ENCODE data around the gene LCT. TPM values are rescaled to one million over a fixed set of nuclear protein-coding genes. Genes with fewer than 3 reads are reported as not detected.

The LCT gene
- total and polyA plus RNA-seq, 12 donors = not detected

DNA sequence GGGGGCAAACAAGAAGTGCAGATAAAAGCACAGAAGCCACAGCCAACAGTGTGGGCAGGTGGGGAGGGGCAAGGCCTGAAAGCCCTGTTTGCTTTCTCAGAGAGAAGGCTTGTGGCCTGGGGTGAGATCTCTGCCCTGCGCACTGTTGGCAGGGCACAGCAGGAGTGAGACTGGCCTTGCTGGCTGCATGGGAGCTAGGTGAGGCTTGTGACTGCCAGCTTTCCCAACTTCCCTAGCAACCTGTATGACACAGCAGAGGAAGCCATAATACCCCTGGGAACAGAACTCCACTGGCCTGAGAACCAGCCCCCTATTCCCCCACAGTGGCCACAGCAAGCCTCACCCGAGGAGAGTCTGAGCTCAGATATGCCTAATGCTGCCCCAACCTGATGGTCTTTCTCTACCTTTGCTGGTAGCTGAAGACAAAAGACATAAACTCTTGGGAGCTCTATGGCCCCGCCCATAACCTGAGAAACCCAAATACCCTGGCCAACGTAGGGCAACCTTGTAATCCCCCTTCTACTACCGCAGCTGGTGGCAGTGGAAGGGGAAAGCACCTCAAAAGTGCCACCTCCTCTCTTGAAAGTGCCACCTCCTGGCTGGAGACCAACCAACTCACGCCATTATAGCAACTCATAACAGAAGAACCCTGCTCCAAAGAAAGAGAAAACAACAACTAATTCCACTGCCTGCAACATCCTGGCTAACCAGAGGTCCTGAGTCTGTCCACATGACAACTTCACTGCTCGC is 44.4 kb downstream of the LCT start:
- Histone ChIP-seq H3K36me3 (peaks cover 0 to 11% (median 0%) of the 10 kb centered on the region in 9 donors), H3K27ac (no peak overlapping the region), H3K4me3 (no peak overlapping the region), H3K9me3 (no peaks in the 10 kb centered on the region), H3K27me3 (no peaks in the 10 kb centered on the region), H3K4me1 (peaks cover 0 to 4% (median 2%) of the 10 kb centered on the region in 9 donors)
- ATAC-seq = no peak
- TF ChIP-seq, protein P1, sequence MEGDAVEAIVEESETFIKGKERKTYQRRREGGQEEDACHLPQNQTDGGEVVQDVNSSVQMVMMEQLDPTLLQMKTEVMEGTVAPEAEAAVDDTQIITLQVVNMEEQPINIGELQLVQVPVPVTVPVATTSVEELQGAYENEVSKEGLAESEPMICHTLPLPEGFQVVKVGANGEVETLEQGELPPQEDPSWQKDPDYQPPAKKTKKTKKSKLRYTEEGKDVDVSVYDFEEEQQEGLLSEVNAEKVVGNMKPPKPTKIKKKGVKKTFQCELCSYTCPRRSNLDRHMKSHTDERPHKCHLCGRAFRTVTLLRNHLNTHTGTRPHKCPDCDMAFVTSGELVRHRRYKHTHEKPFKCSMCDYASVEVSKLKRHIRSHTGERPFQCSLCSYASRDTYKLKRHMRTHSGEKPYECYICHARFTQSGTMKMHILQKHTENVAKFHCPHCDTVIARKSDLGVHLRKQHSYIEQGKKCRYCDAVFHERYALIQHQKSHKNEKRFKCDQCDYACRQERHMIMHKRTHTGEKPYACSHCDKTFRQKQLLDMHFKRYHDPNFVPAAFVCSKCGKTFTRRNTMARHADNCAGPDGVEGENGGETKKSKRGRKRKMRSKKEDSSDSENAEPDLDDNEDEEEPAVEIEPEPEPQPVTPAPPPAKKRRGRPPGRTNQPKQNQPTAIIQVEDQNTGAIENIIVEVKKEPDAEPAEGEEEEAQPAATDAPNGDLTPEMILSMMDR (IDR thresholded peaks at IDR 0.05) = no peak
- DNase-seq = no peak
- WGBS, 2 donors = 79 to 87% methylated on average over 7 of the region's 7 CpGs
- intact Hi-C loops (cut with DNase I) = no loop called here

DNA sequence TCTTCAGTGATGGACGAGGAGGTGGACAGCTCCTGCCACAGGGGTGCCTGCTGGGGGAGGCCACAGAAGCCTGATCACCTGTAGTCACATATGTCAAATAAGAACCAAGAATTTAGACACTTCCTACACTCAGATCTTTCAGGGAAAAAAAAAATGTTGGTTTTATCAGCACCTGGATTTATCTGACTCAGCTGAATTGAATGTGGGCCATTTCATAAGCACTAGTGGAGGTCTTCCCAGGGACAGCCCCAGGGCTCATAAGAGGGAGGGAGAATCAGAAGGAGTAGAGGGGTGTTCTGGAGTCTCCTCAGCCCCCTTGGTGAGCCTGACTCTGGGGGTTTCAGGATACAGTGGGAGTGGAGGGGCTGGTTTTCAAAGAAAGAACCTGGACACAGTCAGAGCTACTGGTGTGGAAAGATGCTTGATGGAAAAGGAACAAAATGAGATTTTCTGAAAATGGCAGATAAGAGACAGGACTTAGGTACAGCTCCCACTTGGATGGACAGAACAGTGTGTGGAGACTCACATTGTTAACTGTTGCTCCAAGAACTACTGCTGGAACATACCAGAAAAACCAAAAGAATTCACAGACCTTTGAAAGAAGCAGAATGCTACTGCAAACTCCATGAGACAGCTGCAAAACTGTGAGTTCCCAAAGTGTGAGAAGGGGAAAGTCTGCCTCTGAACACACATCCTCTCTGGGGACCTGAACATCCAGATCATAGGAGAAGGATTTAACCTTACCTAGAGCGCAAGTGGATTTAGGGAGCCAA is 45.4 kb downstream of the LCT start:
- ATAC-seq (no peak), DNase-seq (no peak)
- intact Hi-C loops (cut with DNase I) = no loop called here
- peaks cover 0 to 12% (median 0%) of the 10 kb centered on the region in 9 donors for H3K36me3 ChIP-seq
- WGBS, 2 donors = 83 to 91% methylated on average over 2 of the region's 2 CpGs
- H3K27ac ChIP-seq = no peak overlapping the region
- no peaks in the 10 kb centered on the region for H3K4me1 ChIP-seq
- H3K27me3 ChIP-seq = no peaks in the 10 kb centered on the region
- no peak overlapping the region for H3K4me3 ChIP-seq
- no peaks in the 10 kb centered on the region for H3K9me3 ChIP-seq
- TF ChIP-seq, protein P1 (IDR thresholded peaks at IDR 0.05) = no peak

DNA sequence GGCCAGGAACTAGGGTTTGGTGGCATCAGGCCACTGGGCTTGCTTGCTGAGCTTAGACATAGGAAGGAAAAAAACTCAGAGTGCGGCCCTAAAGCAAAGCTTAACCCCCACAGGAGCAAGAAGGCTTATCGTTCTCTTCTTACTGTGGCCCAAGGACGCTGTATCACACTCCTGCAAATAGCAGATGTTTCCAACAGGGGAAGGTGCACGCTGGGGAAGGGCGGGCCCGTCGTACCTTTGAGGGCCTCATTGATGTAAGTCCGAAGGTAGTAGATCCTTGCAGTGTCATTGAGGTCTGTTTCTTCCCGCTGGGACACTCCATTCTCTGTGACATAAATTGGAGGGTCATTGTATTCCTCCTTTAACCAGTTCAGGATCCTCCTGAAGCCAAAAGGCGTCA is 46.6 kb downstream of the LCT start:
- H3K4me3 ChIP-seq = no peak overlapping the region
- H3K36me3 ChIP-seq = peaks cover 0 to 23% (median 9%) of the 10 kb centered on the region in 9 donors
- TF ChIP-seq, protein P1 (IDR thresholded peaks at IDR 0.05) = no peak
- H3K27ac ChIP-seq = no peak overlapping the region
- intact Hi-C loops (cut with DNase I) = no loop called here
- no peaks in the 10 kb centered on the region for H3K4me1 ChIP-seq
- DNase-seq (no peak), ATAC-seq (no peak)
- no peaks in the 10 kb centered on the region for H3K27me3 ChIP-seq
- WGBS, 2 donors = 95 to 98% methylated on average over 10 of the region's 10 CpGs
- no peaks in the 10 kb centered on the region for H3K9me3 ChIP-seq

DNA sequence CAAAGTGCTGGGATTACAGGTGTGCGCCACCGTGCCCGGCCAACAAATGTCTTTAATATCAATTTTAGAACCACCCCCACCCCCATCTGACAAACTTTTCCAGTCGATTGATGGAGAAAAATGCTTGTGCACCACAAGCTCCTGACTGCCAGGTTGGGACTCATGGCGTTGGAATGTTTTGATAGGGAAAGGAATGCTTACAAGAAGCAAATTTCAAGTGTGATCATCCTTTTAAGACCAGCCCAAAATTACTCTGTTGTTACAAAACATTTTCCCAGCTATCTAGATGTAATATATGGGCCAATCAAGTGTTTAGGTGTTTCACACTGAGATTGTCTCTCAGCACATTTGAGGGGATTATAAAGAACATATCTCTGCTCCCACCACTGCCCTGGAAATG is 50.2 kb downstream of the LCT start:
- intact Hi-C loops (cut with DNase I) = no loop called here
- ATAC-seq = no peak
- 74 to 92% methylated on average over 5 of the region's 5 CpGs for WGBS, 2 donors
- Histone ChIP-seq H3K9me3 (no peaks in the 10 kb centered on the region), H3K4me1 (no peaks in the 10 kb centered on the region), H3K27me3 (no peaks in the 10 kb centered on the region), H3K36me3 (peaks cover 0 to 59% (median 30%) of the 10 kb centered on the region in 9 donors), H3K4me3 (no peak overlapping the region), H3K27ac (no peak overlapping the region)
- TF ChIP-seq, protein P1 (IDR thresholded peaks at IDR 0.05) = no peak
- no peak for DNase-seq

All from heart right ventricle (tissue), 16 donors.